B cell (primary cell): ENCODE data around the gene ATRNL1. TPM values are rescaled to one million over a fixed set of nuclear protein-coding genes. Genes with fewer than 3 reads are reported as not detected.

ENCODE experiments used
- ATAC-seq: fragments of 200-7000 bp; cut with Tn5 transposase; one replicate; pipeline ENCODE4 v1.10.0; 2021; ENCODE audit warnings: low read depth, mild to moderate bottlenecking, moderate number of reproducible peaks, moderate library complexity
- CTCF ChIA-PET: fragments of 350-600 bp; sonication (Branson Sonifier 250); formaldehyde crosslinking; loops from one replicate; lab custom pipeline; 2021; ENCODE audit warnings: antibody characterized with exemption, inconsistent platforms; lab: Charles Lee
- POLR2A ChIA-PET: fragments of 350-600 bp; sonication (Branson Sonifier 250); formaldehyde crosslinking; loops from one replicate; lab custom pipeline; 2021; ENCODE audit warnings: antibody characterized with exemption; lab: Charles Lee
- DNase-seq: peaks from one replicate; pipeline ENCODE4 v3.0.0; 2013
- H2AFZ ChIP-seq: 2 replicates; pipeline ENCODE4 v1.6.1; 2012; ENCODE audit warnings: mild to moderate bottlenecking, low read depth, low read length; ENCODE audit not compliant: insufficient read depth, poor library complexity, severe bottlenecking
- H3K27ac ChIP-seq, 2 donors: 1 replicate in 1 of 2; 2 replicates in 1 of 2; pipeline ENCODE4 v1.5.1; 2012 to 2013; ENCODE audit warnings: low read length in 2 of 2, mild to moderate bottlenecking in 2 of 2, moderate library complexity in 1 of 2
- H3K27me3 ChIP-seq, 4 experiments: fragments of 200-600 bp in 1 of 4; sonication (generic) in 1 of 4; replicated peaks in 1 of 4; 1 replicate in 2 of 4; 2 replicates in 2 of 4; pipeline versions ENCODE4 v1.6.1 to v1.7.0; 2013 to 2016; ENCODE audit warnings: low read length in 3 of 4, mild to moderate bottlenecking in 2 of 4, mixed read lengths in 1 of 4, moderate library complexity in 1 of 4; ENCODE audit not compliant: insufficient read depth in 4 of 4, control insufficient read depth in 3 of 4; ENCODE audit errors: control extremely low read depth in 1 of 4
- H3K36me3 ChIP-seq, 2 experiments: replicated peaks in 1 of 2; 1 replicate in 1 of 2; 2 replicates in 1 of 2; pipeline versions ENCODE4 v1.6.1 to v1.7.1; 2013; ENCODE audit warnings: low read length in 1 of 2; ENCODE audit not compliant: insufficient read depth in 2 of 2, control insufficient read depth in 1 of 2; ENCODE audit errors: control extremely low read depth in 1 of 2, extremely low read depth in 1 of 2
- H3K4me1 ChIP-seq, 2 donors: fragments of 200-600 bp in 1 of 2; sonication (generic) in 1 of 2; 1 replicate in 1 of 2; 2 replicates in 1 of 2; pipeline versions ENCODE4 v1.5.1 to v1.6.1; 2013 to 2017; ENCODE audit warnings: low read length in 2 of 2; ENCODE audit not compliant: control insufficient read depth in 2 of 2, insufficient read depth in 2 of 2
- H3K4me2 ChIP-seq: replicated peaks from 2 replicates; pipeline ENCODE3; 2012; ENCODE audit warnings: mild to moderate bottlenecking, low read depth, low read length; ENCODE audit not compliant: poor library complexity, severe bottlenecking
- H3K4me3 ChIP-seq, 5 experiments: fragments of 200-600 bp in 1 of 5; sonication (generic) in 1 of 5; 1 replicate in 3 of 5; 2 replicates in 2 of 5; pipeline versions ENCODE4 v1.5.1 to v1.7.0; 2011 to 2016; ENCODE audit warnings: low read length in 4 of 5, mild to moderate bottlenecking in 4 of 5, low read depth in 2 of 5, control low read depth in 1 of 5, moderate library complexity in 1 of 5; ENCODE audit not compliant: insufficient read depth in 1 of 5; ENCODE audit errors: control extremely low read depth in 1 of 5, extremely low read depth in 1 of 5
- H3K79me2 ChIP-seq: fragments of 200-600 bp; sonication (generic); one replicate; pipeline ENCODE4 v1.6.0; 2016; ENCODE audit warnings: low read length; ENCODE audit not compliant: control insufficient read depth, insufficient read depth
- H3K9ac ChIP-seq: fragments of 200-600 bp; sonication (generic); 2 replicates; pipeline ENCODE4 v1.6.1; 2017; ENCODE audit warnings: mild to moderate bottlenecking, low read length, moderate library complexity
- H3K9me3 ChIP-seq, 3 donors: one replicate each; pipeline versions ENCODE4 v1.6.1 to v1.7.1; 2013; ENCODE audit warnings: low read length in 2 of 3; ENCODE audit not compliant: control insufficient read depth in 2 of 3, insufficient read depth in 1 of 3; ENCODE audit errors: control extremely low read depth in 1 of 3
- H4K20me1 ChIP-seq: 2 replicates; pipeline ENCODE4 v1.6.0; 2012; ENCODE audit warnings: mild to moderate bottlenecking, low read length; ENCODE audit not compliant: insufficient read depth, control insufficient read depth, poor library complexity, severe bottlenecking
- H3K27ac Mint-ChIP-seq: one replicate; pipeline ENCODE4 v1.8.0; 2021; ENCODE audit warnings: mixed read lengths
- H3K27me3 Mint-ChIP-seq: one replicate; pipeline ENCODE4 v1.8.0; 2021; ENCODE audit warnings: mixed read lengths
- H3K4me1 Mint-ChIP-seq: one replicate; pipeline ENCODE4 v1.8.0; 2021; ENCODE audit warnings: mixed read lengths
- H3K4me3 Mint-ChIP-seq: one replicate; pipeline ENCODE4 v1.8.0; 2021; ENCODE audit warnings: mixed read lengths
- H3K9me3 Mint-ChIP-seq: one replicate; pipeline ENCODE4 v1.8.0; 2022; ENCODE audit warnings: mixed read lengths; ENCODE audit not compliant: insufficient read depth
- CTCF ChIP-seq: fragments of 200-600 bp; IDR thresholded peaks from one replicate; pipeline ENCODE4 v1.8.0; 2022; ENCODE audit warnings: antibody characterized with exemption, mild to moderate bottlenecking
- EZH2 ChIP-seq: IDR thresholded peaks from 2 replicates; pipeline ENCODE4 v1.6.1; 2012; ENCODE audit warnings: borderline replicate concordance, low read depth, mild to moderate bottlenecking, moderate library complexity, low read length; ENCODE audit not compliant: insufficient read depth, poor library complexity, severe bottlenecking
- WGBS: methylation state at CpG from one replicate; pipeline ENCODE4 v1.1.5; 2013; ENCODE audit warnings: missing lambda C conversion rate; ENCODE audit not compliant: insufficient coverage; 5-methylcytosine and 5-hydroxymethylcytosine counted together
- intact Hi-C: fragments of 100-400 bp; cut with micrococcal nuclease; formaldehyde crosslinking; loops from one replicate; pipeline ENCODE4 v1.10.0; 2022
- polyA plus RNA-seq: library from polyadenylated mRNA; depleted of rRNA; stranded (reverse); fragments of >200 nt; gene quantifications from 2 replicates; pipeline ENCODE4 v1.2.3, GENCODE V29; 2012
- total RNA-seq, 2 donors: library from RNA; stranded (reverse); fragments of 120-200 nt in 1 of 2; gene quantifications; 1 replicate in 1 of 2; 2 replicates in 1 of 2; pipeline versions ENCODE4 v1.2.3 to v1.2.4, GENCODE V29; 2013 to 2022

The ATRNL1 gene
- total and polyA plus RNA-seq, 2 donors (not counting 1 experiment from before 2014, with no cell fraction given): 0.24 to 2.2 TPM

GRCh38 chr10:115706026-115706425 is 612.9 kb downstream of the ATRNL1 start:
- DNase-seq (no peak), ATAC-seq (no peak)
- no peak overlapping the region for H2AFZ ChIP-seq
- ChIA-PET POLR2A (no interaction called here), CTCF (no interaction called here)
- peaks cover 4% of the 10 kb centered on the region for H3K9me3 Mint-ChIP-seq
- H3K9ac ChIP-seq: no peak overlapping the region
- no peaks in the 10 kb centered on the region for H4K20me1 ChIP-seq
- no peaks in the 10 kb centered on the region for H3K27me3 Mint-ChIP-seq
- no peaks in the 10 kb centered on the region for H3K79me2 ChIP-seq
- no peak overlapping the region for H3K4me3 ChIP-seq
- H3K27ac Mint-ChIP-seq: no peak overlapping the region
- H3K27ac ChIP-seq: no peak overlapping the region
- H3K4me2 ChIP-seq: no peak overlapping the region
- H3K27me3 ChIP-seq: no peaks in the 10 kb centered on the region
- no peak overlapping the region for H3K4me3 Mint-ChIP-seq
- no peaks in the 10 kb centered on the region for H3K4me1 ChIP-seq
- TF ChIP-seq EZH2 (no peak), CTCF (no peak)
- no peaks in the 10 kb centered on the region for H3K4me1 Mint-ChIP-seq
- no peaks in the 10 kb centered on the region for H3K36me3 ChIP-seq
- intact Hi-C loops: no loop called here
- no peaks in the 10 kb centered on the region for H3K9me3 ChIP-seq

GRCh38 chr10:115706488-115707076 is 613.4 kb downstream of the ATRNL1 start:
- H3K4me3 Mint-ChIP-seq: no peak overlapping the region
- no peaks in the 10 kb centered on the region for H3K79me2 ChIP-seq
- H3K27ac ChIP-seq: no peak overlapping the region
- ATAC-seq (no peak), DNase-seq (no peak)
- no peak overlapping the region for H3K4me2 ChIP-seq
- H3K4me1 ChIP-seq: no peaks in the 10 kb centered on the region
- no peak overlapping the region for H3K9ac ChIP-seq
- no peak overlapping the region for H3K4me3 ChIP-seq
- H4K20me1 ChIP-seq: no peaks in the 10 kb centered on the region
- no CpG with 5 or more reads among the region's 2 CpGs for WGBS
- H3K9me3 ChIP-seq: no peaks in the 10 kb centered on the region
- H3K4me1 Mint-ChIP-seq: no peaks in the 10 kb centered on the region
- no peaks in the 10 kb centered on the region for H3K27me3 ChIP-seq
- TF ChIP-seq EZH2 (no peak), CTCF (no peak)
- no peak overlapping the region for H2AFZ ChIP-seq
- ChIA-PET POLR2A (no interaction called here), CTCF (no interaction called here)
- H3K27me3 Mint-ChIP-seq: no peaks in the 10 kb centered on the region
- H3K27ac Mint-ChIP-seq: no peak overlapping the region
- no peaks in the 10 kb centered on the region for H3K36me3 ChIP-seq
- peaks cover 4% of the 10 kb centered on the region for H3K9me3 Mint-ChIP-seq
- intact Hi-C loops: no loop called here
